Immature natural killer cell (primary cell): Measurements from ENCODE around the gene KCNK10. TPM values are rescaled to one million over a fixed set of nuclear protein-coding genes. Genes with fewer than 3 reads are reported as not detected.

Experiments used
- DNase-seq, 3 donors: peaks; one replicate each; pipeline ENCODE4 v3.0.0; 2022; ENCODE audit warnings: mixed read lengths in 1 of 3
- H3K27ac Mint-ChIP-seq, 6 donors: one replicate each; pipeline ENCODE4 v1.8.0; 2020; ENCODE audit warnings: mixed read lengths in 6 of 6, mild to moderate bottlenecking in 5 of 6, inconsistent platforms in 4 of 6, moderate library complexity in 3 of 6
- H3K27me3 Mint-ChIP-seq, 3 donors: one replicate each; pipeline ENCODE4 v1.8.0; 2020 to 2021; ENCODE audit warnings: low read depth in 3 of 3, mild to moderate bottlenecking in 3 of 3, mixed read lengths in 3 of 3, moderate library complexity in 3 of 3, inconsistent platforms in 1 of 3
- H3K36me3 Mint-ChIP-seq, 3 donors: one replicate each; pipeline ENCODE4 v1.8.0; 2020; ENCODE audit warnings: mixed read lengths in 3 of 3, inconsistent platforms in 2 of 3, mild to moderate bottlenecking in 2 of 3
- H3K4me1 Mint-ChIP-seq, 2 donors: one replicate each; pipeline ENCODE4 v1.8.0; 2020; ENCODE audit warnings: inconsistent platforms in 2 of 2, mild to moderate bottlenecking in 2 of 2, mixed read lengths in 2 of 2, moderate library complexity in 1 of 2
- H3K4me3 Mint-ChIP-seq, 5 donors: one replicate each; pipeline ENCODE4 v1.8.0; 2020; ENCODE audit warnings: mild to moderate bottlenecking in 5 of 5, mixed read lengths in 5 of 5, inconsistent platforms in 3 of 5, moderate library complexity in 3 of 5
- H3K9me3 Mint-ChIP-seq, 6 donors: one replicate each; pipeline ENCODE4 v1.8.0; 2020; ENCODE audit warnings: mild to moderate bottlenecking in 6 of 6, mixed read lengths in 6 of 6, inconsistent platforms in 4 of 6, moderate library complexity in 3 of 6
- polyA plus RNA-seq, 3 donors: library from polyadenylated mRNA; unstranded; fragments of 300-500 nt; fragmentation: Illumina TruSeq; gene quantifications; one replicate each; pipeline ENCODE4 v1.2.3, GENCODE V29; 2021

KCNK10 gene
- polyA plus RNA-seq, 3 donors from 2014 or later, result not detected

GRCh38 chr14:88156127-88156526 lies 166.9 kb downstream of the KCNK10 start:
- Mint-ChIP-seq H3K4me1 (no peaks in the 10 kb centered on the region), H3K27me3 (peaks cover 3 to 4% (median 3%) of the 10 kb centered on the region in 3 donors), H3K27ac (no peak overlapping the region), H3K36me3 (peaks cover 0 to 8% (median 0%) of the 10 kb centered on the region in 3 donors), H3K4me3 (no peak overlapping the region), H3K9me3 (peaks cover 0 to 2% (median 0%) of the 10 kb centered on the region in 6 donors)
- DNase-seq, result no peak

- peaks cover 2 to 4% (median 2%) of the 10 kb centered on the region in 3 donors for H3K27me3 Mint-ChIP-seq
- no peaks in the 10 kb centered on the region for H3K4me1 Mint-ChIP-seq
- no peak for DNase-seq
- H3K9me3 Mint-ChIP-seq, result peaks cover 0 to 5% (median 0%) of the 10 kb centered on the region in 6 donors
- H3K4me3 Mint-ChIP-seq, result no peak overlapping the region
- no peak overlapping the region for H3K27ac Mint-ChIP-seq
- H3K36me3 Mint-ChIP-seq, result peaks cover 0 to 8% (median 0%) of the 10 kb centered on the region in 3 donors
These were observed 168.1 kb downstream of the KCNK10 start for GRCh38 chr14:88154926-88155325.

- H3K27ac Mint-ChIP-seq, result no peak overlapping the region
These were observed 168.7 kb downstream of the KCNK10 start for GRCh38 chr14:88154321-88154720.

GRCh38 chr14:88146881-88147649 lies 176.0 kb downstream of the KCNK10 start:
- Mint-ChIP-seq H3K4me1 (no peaks in the 10 kb centered on the region), H3K9me3 (peaks cover 0 to 5% (median 0%) of the 10 kb centered on the region in 6 donors), H3K36me3 (peaks cover 0 to 3% (median 0%) of the 10 kb centered on the region in 3 donors), H3K27ac (no peak overlapping the region), H3K27me3 (peaks cover 0 to 4% (median 2%) of the 10 kb centered on the region in 3 donors), H3K4me3 (no peak overlapping the region)
- no peak for DNase-seq

More at GRCh38 chr14:88154321-88154720, 168.7 kb downstream of the KCNK10 start:
- Mint-ChIP-seq H3K36me3 (peaks cover 0 to 4% (median 0%) of the 10 kb centered on the region in 3 donors), H3K27me3 (peaks cover 0 to 4% (median 2%) of the 10 kb centered on the region in 3 donors), H3K9me3 (peaks cover 0 to 5% (median 0%) of the 10 kb centered on the region in 6 donors), H3K4me3 (no peak overlapping the region), H3K4me1 (no peaks in the 10 kb centered on the region)
- DNase-seq, result no peak

- H3K4me1 Mint-ChIP-seq, result no peaks in the 10 kb centered on the region
- no peaks in the 10 kb centered on the region for H3K9me3 Mint-ChIP-seq
- H3K27me3 Mint-ChIP-seq, result peaks cover 0 to 4% (median 2%) of the 10 kb centered on the region in 3 donors
- H3K27ac Mint-ChIP-seq, result no peak overlapping the region
- DNase-seq, result no peak
- H3K4me3 Mint-ChIP-seq, result no peak overlapping the region
- H3K36me3 Mint-ChIP-seq, result no peaks in the 10 kb centered on the region
These were observed 179.3 kb downstream of the KCNK10 start for GRCh38 chr14:88143810-88144209.

- no peaks in the 10 kb centered on the region for H3K4me1 Mint-ChIP-seq
- no peak overlapping the region for H3K27ac Mint-ChIP-seq
- DNase-seq, result no peak
- H3K4me3 Mint-ChIP-seq, result no peak overlapping the region
- no peaks in the 10 kb centered on the region for H3K9me3 Mint-ChIP-seq
- H3K36me3 Mint-ChIP-seq, result peaks cover 0 to 5% (median 0%) of the 10 kb centered on the region in 3 donors
- H3K27me3 Mint-ChIP-seq, result peaks cover 2 to 4% (median 4%) of the 10 kb centered on the region in 3 donors
These were observed 180.1 kb downstream of the KCNK10 start for GRCh38 chr14:88142997-88143396.

GRCh38 chr14:88140874-88141273 lies 182.2 kb downstream of the KCNK10 start:
- H3K27ac Mint-ChIP-seq, result no peak overlapping the region
- H3K36me3 Mint-ChIP-seq, result peaks cover 0 to 5% (median 0%) of the 10 kb centered on the region in 3 donors
- H3K4me1 Mint-ChIP-seq, result no peaks in the 10 kb centered on the region
- H3K4me3 Mint-ChIP-seq, result no peak overlapping the region
- H3K9me3 Mint-ChIP-seq, result no peaks in the 10 kb centered on the region
- peaks cover 2 to 4% (median 4%) of the 10 kb centered on the region in 3 donors for H3K27me3 Mint-ChIP-seq
- no peak for DNase-seq

- Mint-ChIP-seq H3K27me3 (peaks cover 2 to 7% (median 4%) of the 10 kb centered on the region in 3 donors), H3K4me1 (no peaks in the 10 kb centered on the region), H3K9me3 (peaks cover 0 to 14% (median 4%) of the 10 kb centered on the region in 6 donors), H3K27ac (no peak overlapping the region), H3K36me3 (peaks cover under 1 to 12% (median 11%) of the 10 kb centered on the region in 3 donors), H3K4me3 (no peak overlapping the region)
- no peak for DNase-seq
These were observed 185.7 kb downstream of the KCNK10 start for GRCh38 chr14:88137327-88137726.

Other genes with a start within 250 kb of the KCNK10 start
- 1 to 10 TPM; 1.5 to 4.6 (median 4.3) TPM for gene SPATA7, start 62.4 kb upstream of the KCNK10 start, polyA plus RNA-seq
- gene PTPN21, start 231.7 kb upstream of the KCNK10 start, polyA plus RNA-seq, result not detected
- gene ZC3H14, start 239.8 kb upstream of the KCNK10 start, polyA plus RNA-seq, result 10 to 100 TPM; 28.3 to 48.4 (median 36.1) TPM